Panc1 (cell line): ENCODE results near the gene NDN. TPM values are rescaled to one million over a fixed set of nuclear protein-coding genes. Genes with fewer than 3 reads are reported as not detected.

Source experiments
- ATAC-seq: fragments of 200-7000 bp; cut with Tn5 transposase; 2 replicates; pipeline ENCODE4 v1.9.1; 2020; ENCODE audit warnings: mild to moderate bottlenecking, moderate library complexity
- BruUV-seq: library from RNA; stranded (reverse); fragments of 400-500 nt; replicated peaks from 2 replicates; lab custom pipeline; 2021; lab: Mats Ljungman, UMichigan
- CTCF ChIA-PET: fragments of 300-600 bp; sonication (Branson Sonifier 250); formaldehyde crosslinking; loops from one replicate; lab custom pipeline; 2022; ENCODE audit warnings: antibody characterized with exemption; lab: Charles Lee
- POLR2A ChIA-PET: fragments of 300-600 bp; sonication (Branson Sonifier 250); formaldehyde crosslinking; loops from one replicate; lab custom pipeline; 2022; ENCODE audit warnings: antibody characterized with exemption; lab: Charles Lee
- DNase-seq: peaks from one replicate; pipeline ENCODE4 v3.0.0-alpha.2; 2010; ENCODE audit warnings: low read depth, low spot score
- H3K27ac ChIP-seq: 2 replicates; pipeline ENCODE4 v1.5.1; 2011; ENCODE audit warnings: mild to moderate bottlenecking, low read length, inconsistent platforms
- H3K27me3 ChIP-seq: fragments of 200-500 bp; sonication (Bioruptor generic); 2 replicates; pipeline ENCODE4 v1.6.0; 2014; ENCODE audit warnings: low read length, inconsistent platforms; ENCODE audit not compliant: control insufficient read depth, insufficient read depth
- H3K36me3 ChIP-seq: fragments of 200-500 bp; sonication (Bioruptor generic); 2 replicates; pipeline ENCODE4 v1.5.1; 2014; ENCODE audit warnings: inconsistent platforms, mild to moderate bottlenecking, low read length, moderate library complexity; ENCODE audit not compliant: control insufficient read depth, insufficient read depth
- H3K4me1 ChIP-seq: 2 replicates; pipeline ENCODE4 v1.5.1; 2011; ENCODE audit warnings: inconsistent platforms, mild to moderate bottlenecking, low read length, moderate library complexity; ENCODE audit not compliant: control insufficient read depth, insufficient read depth
- H3K4me3 ChIP-seq, 2 experiments: 2 replicates each; pipeline ENCODE4 v1.5.1; 2011 to 2012; ENCODE audit warnings: low read depth in 2 of 2, low read length in 2 of 2, mild to moderate bottlenecking in 2 of 2, inconsistent platforms in 1 of 2, moderate library complexity in 1 of 2
- H3K9me3 ChIP-seq: fragments of 200-500 bp; sonication (Bioruptor generic); 2 replicates; pipeline ENCODE4 v1.5.1; 2014; ENCODE audit warnings: low read depth, mild to moderate bottlenecking, inconsistent platforms, low read length, moderate library complexity; ENCODE audit not compliant: control insufficient read depth, insufficient read depth
- POLR2AphosphoS5 ChIP-seq: IDR thresholded peaks from 2 replicates; pipeline ENCODE4 v1.6.1; 2012; ENCODE audit warnings: mild to moderate bottlenecking, low read depth, low read length, moderate library complexity
- TCF7L2 ChIP-seq: IDR thresholded peaks from 2 replicates; pipeline ENCODE4 v1.6.1; 2011; ENCODE audit warnings: mild to moderate bottlenecking, low read depth, low read length, inconsistent platforms
- in situ Hi-C: cut with HindIII; loops from 2 replicates; pipeline ENCODE4 v1.10.0; 2016; ENCODE audit warnings: low sequenced_read_pairs, low pct_unique_long_range_greater_than_20kb
- intact Hi-C: fragments of 100-400 bp; cut with micrococcal nuclease; formaldehyde crosslinking; loops from one replicate; pipeline ENCODE4 v1.10.0; 2022; ENCODE audit not compliant: unreplicated experiment
- total RNA-seq: library from RNA; stranded (reverse); gene quantifications from one replicate; pipeline ENCODE4 v1.2.1, GENCODE V29; 2021; ENCODE audit not compliant: unreplicated experiment
- TF ChIP-seq, protein P1 (sequence below): fragments of 450-650 bp; IDR thresholded peaks from 2 replicates; pipeline ENCODE4 v1.5.1; 2017; ENCODE audit warnings: mild to moderate bottlenecking

Gene NDN
- total RNA-seq, 1 experiment from 2014 or later = not detected

DNA sequence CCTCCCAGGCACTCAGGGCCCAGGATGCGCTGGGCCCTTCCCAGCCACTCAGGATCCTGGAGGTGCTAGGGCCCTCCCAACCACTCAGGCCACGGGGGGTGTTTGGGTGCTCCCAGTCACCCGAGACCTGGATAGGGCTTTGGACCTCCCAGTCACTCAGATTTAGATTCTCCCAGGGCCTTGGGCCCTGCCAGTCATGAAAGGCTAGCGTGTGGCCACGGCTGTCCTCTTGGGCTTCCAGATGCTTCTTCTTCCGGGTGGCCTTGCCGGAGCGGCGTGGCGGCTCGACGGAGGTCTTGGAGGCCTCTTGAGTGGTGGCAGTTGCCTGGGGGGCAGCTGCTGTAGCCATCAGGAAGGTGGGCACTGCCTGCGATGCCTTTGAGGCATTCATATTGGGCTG lies 42.3 kb downstream of the NDN start:
- no peaks in the 10 kb centered on the region for H3K9me3 ChIP-seq
- no peak for DNase-seq
- ATAC-seq = no peak
- no peak overlapping the region for H3K27ac ChIP-seq
- in situ Hi-C loops (no loop called here), intact Hi-C loops (loop anchor here (5.0 kb wide), 1 partner anchor 212 kb away; no protein-coding TSS in a partner anchor)
- no peak overlapping the region for H3K4me3 ChIP-seq
- peaks cover 6% of the 10 kb centered on the region; the same call in 1 of the 2 replicates for H3K27me3 ChIP-seq
- TF ChIP-seq TCF7L2 = no peak
- TF ChIP-seq, protein P1, sequence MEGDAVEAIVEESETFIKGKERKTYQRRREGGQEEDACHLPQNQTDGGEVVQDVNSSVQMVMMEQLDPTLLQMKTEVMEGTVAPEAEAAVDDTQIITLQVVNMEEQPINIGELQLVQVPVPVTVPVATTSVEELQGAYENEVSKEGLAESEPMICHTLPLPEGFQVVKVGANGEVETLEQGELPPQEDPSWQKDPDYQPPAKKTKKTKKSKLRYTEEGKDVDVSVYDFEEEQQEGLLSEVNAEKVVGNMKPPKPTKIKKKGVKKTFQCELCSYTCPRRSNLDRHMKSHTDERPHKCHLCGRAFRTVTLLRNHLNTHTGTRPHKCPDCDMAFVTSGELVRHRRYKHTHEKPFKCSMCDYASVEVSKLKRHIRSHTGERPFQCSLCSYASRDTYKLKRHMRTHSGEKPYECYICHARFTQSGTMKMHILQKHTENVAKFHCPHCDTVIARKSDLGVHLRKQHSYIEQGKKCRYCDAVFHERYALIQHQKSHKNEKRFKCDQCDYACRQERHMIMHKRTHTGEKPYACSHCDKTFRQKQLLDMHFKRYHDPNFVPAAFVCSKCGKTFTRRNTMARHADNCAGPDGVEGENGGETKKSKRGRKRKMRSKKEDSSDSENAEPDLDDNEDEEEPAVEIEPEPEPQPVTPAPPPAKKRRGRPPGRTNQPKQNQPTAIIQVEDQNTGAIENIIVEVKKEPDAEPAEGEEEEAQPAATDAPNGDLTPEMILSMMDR = no peak
- ChIA-PET POLR2A (no interaction called here), CTCF (interaction anchor here (1.2 kb wide), 1 partner anchor 222 kb away, joined by 4 read pairs; no protein-coding TSS in a partner anchor)
- no TSS peak for BruUV-seq
- no peaks in the 10 kb centered on the region for H3K4me1 ChIP-seq
- no peaks in the 10 kb centered on the region for H3K36me3 ChIP-seq

DNA sequence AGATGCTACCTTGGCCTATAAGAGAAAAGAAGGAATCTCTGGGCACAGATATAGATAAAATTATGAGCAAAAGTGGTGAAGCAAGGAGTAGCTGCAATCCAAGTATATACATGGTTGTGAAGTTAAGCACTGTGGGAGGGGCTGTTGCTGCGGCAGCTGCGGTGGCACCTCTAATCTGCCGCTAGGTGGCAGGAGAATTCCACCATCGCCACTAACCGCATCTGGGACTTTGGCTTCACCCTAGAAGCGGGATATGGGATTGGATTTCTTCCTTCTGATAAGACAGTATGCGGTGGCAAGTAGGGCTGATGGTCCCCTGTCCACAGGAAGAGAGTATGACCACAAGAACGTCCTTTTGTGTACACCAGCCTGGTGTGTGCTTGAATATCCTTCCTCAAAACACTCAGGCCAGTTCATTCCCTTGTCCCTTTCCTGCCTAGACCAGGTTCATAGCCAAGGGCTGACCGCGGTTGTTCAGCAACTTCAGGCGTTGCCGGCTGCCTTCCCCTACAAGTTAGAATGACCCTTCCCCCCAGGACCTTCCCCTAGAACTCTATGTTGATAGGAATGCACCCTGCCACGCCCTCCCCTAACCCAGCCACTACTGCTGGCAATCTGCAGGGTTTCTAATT lies 44.6 kb downstream of the NDN start:
- intact Hi-C loops (no loop called here), in situ Hi-C loops (no loop called here)
- H3K4me1 ChIP-seq = no peaks in the 10 kb centered on the region
- no peak overlapping the region for H3K4me3 ChIP-seq
- no peaks in the 10 kb centered on the region for H3K36me3 ChIP-seq
- ChIA-PET POLR2A (no interaction called here), CTCF (no interaction called here)
- TF ChIP-seq, protein P1 = peak; percentile 92
- TF ChIP-seq POLR2AphosphoS5 = no peak
- no TSS peak for BruUV-seq
- peak; percentile 96 for ATAC-seq
- no peaks in the 10 kb centered on the region for H3K27me3 ChIP-seq
- no peaks in the 10 kb centered on the region for H3K9me3 ChIP-seq
- DNase-seq = peak; percentile 18
- no peak overlapping the region for H3K27ac ChIP-seq

Other genes starting within 250 kb of the NDN start
- gene GOLGA6L2, start 240.1 kb downstream of the NDN start, total RNA-seq = not detected
- gene MKRN3, start 121.6 kb downstream of the NDN start, total RNA-seq = 7.9 TPM
- not detected for gene MAGEL2, start 39.4 kb downstream of the NDN start, total RNA-seq